ENCODE measurements around the gene DLEC1. TPM values are rescaled to one million over a fixed set of nuclear protein-coding genes. Genes with fewer than 3 reads are reported as not detected.

Gene DLEC1
- total RNA-seq, 1 experiment from 2014 or later: 0.58 TPM

GRCh38 chr3:38108649-38109579 is 69.9 kb downstream of the DLEC1 start:
- DNase-seq (ENCODE audit: low spot score): no peak

- no peak for DNase-seq (ENCODE audit: low spot score)
These were observed 70.7 kb downstream of the DLEC1 start for GRCh38 chr3:38109580-38110313.

- no peak for DNase-seq (ENCODE audit: low spot score)
These were observed 71.5 kb downstream of the DLEC1 start for GRCh38 chr3:38110314-38111050.

- DNase-seq (ENCODE audit: low spot score): no peak
These were observed 72.2 kb downstream of the DLEC1 start for GRCh38 chr3:38111201-38111600.

- no peak for DNase-seq (ENCODE audit: low spot score)
These were observed 72.8 kb downstream of the DLEC1 start for GRCh38 chr3:38111696-38112377.

GRCh38 chr3:38112378-38112761 is 73.4 kb downstream of the DLEC1 start:
- DNase-seq (ENCODE audit: low spot score): no peak

- no peak for DNase-seq (ENCODE audit: low spot score)
These were observed 75.3 kb downstream of the DLEC1 start for GRCh38 chr3:38114052-38114874.

GRCh38 chr3:38114875-38115644 is 76.1 kb downstream of the DLEC1 start:
- no peak for DNase-seq (ENCODE audit: low spot score)

- no peak for DNase-seq (ENCODE audit: low spot score)
These were observed 76.8 kb downstream of the DLEC1 start for GRCh38 chr3:38115645-38116427.

GRCh38 chr3:38116471-38117162 is 77.6 kb downstream of the DLEC1 start:
- DNase-seq (ENCODE audit: low spot score): peak; percentile 8

GRCh38 chr3:38117163-38117716 is 78.2 kb downstream of the DLEC1 start:
- DNase-seq (ENCODE audit: low spot score): peak; percentile 44

- DNase-seq (ENCODE audit: low spot score): peak; percentile 65
These were observed 78.9 kb downstream of the DLEC1 start for GRCh38 chr3:38117748-38118420.

- no peak for DNase-seq (ENCODE audit: low spot score)
These were observed 79.6 kb downstream of the DLEC1 start for GRCh38 chr3:38118421-38119247.

- no peak for DNase-seq (ENCODE audit: low spot score)
These were observed 80.2 kb downstream of the DLEC1 start for GRCh38 chr3:38119248-38119544.

GRCh38 chr3:38119821-38120692 is 81.0 kb downstream of the DLEC1 start:
- DNase-seq (ENCODE audit: low spot score): no peak
